Neural progenitor cell (in vitro differentiated cells): Measurements from ENCODE around the gene PAPPA2. TPM values are rescaled to one million over a fixed set of nuclear protein-coding genes. Genes with fewer than 3 reads are reported as not detected.
"Not testable (repeated sequence)": the region's sequence is repeated elsewhere in the genome, so short reads cannot be mapped to it uniquely, and the experiment has no call there.

Source experiments
- DNase-seq: peaks from one replicate; pipeline ENCODE4 v3.0.0-alpha.2; 2016; ENCODE audit warnings: low spot score
- H2AFZ ChIP-seq: fragments of 200-600 bp; sonication (generic); replicated peaks from 2 replicates; pipeline ENCODE4 v1.6.1; 2016; ENCODE audit warnings: antibody characterized with exemption
- H3F3A ChIP-seq: fragments of 200-600 bp; sonication (generic); 2 replicates; pipeline ENCODE4 v1.6.1; 2016; ENCODE audit warnings: antibody characterized with exemption, low read depth
- H3K27ac ChIP-seq: fragments of 200-600 bp; sonication (generic); 2 replicates; pipeline ENCODE4 v1.5.1; 2016; ENCODE audit warnings: mild to moderate bottlenecking
- H3K27me3 ChIP-seq: fragments of 200-600 bp; sonication (generic); 2 replicates; pipeline ENCODE4 v1.6.1; 2016; ENCODE audit warnings: mild to moderate bottlenecking, moderate library complexity
- H3K36me3 ChIP-seq: fragments of 200-600 bp; sonication (generic); 2 replicates; pipeline ENCODE4 v1.5.1; 2016
- H3K4me1 ChIP-seq: fragments of 200-600 bp; sonication (generic); 2 replicates; pipeline ENCODE4 v1.6.1; 2016; ENCODE audit warnings: mixed run types
- H3K4me2 ChIP-seq: fragments of 200-600 bp; sonication (generic); 2 replicates; pipeline ENCODE4 v1.6.1; 2016
- H3K4me3 ChIP-seq: fragments of 200-600 bp; sonication (generic); 2 replicates; pipeline ENCODE4 v1.5.1; 2016
- H3K79me2 ChIP-seq: fragments of 200-600 bp; sonication (generic); 2 replicates; pipeline ENCODE4 v1.6.1; 2016; ENCODE audit warnings: low read depth
- H3K9ac ChIP-seq: fragments of 200-600 bp; sonication (generic); 2 replicates; pipeline ENCODE4 v1.6.1; 2016
- H3K9me3 ChIP-seq: fragments of 200-600 bp; sonication (generic); 2 replicates; pipeline ENCODE4 v1.5.1; 2016; ENCODE audit warnings: low read depth
- H4K20me1 ChIP-seq: fragments of 200-600 bp; sonication (generic); 2 replicates; pipeline ENCODE4 v1.6.1; 2016; ENCODE audit warnings: low read depth
- H3K27ac Mint-ChIP-seq: 3 replicates; pipeline ENCODE4 v1.8.0; 2021; ENCODE audit warnings: mixed read lengths
- H3K27me3 Mint-ChIP-seq: 2 replicates; pipeline ENCODE4 v1.8.0; 2022; ENCODE audit warnings: low read depth, mild to moderate bottlenecking, inconsistent platforms, moderate library complexity, mixed read lengths; ENCODE audit not compliant: insufficient read depth
- H3K36me3 Mint-ChIP-seq: 3 replicates; pipeline ENCODE4 v1.8.0; 2021; ENCODE audit warnings: mixed read lengths
- H3K4me1 Mint-ChIP-seq: 3 replicates; pipeline ENCODE4 v1.8.0; 2021; ENCODE audit warnings: mixed read lengths
- H3K4me3 Mint-ChIP-seq: 3 replicates; pipeline ENCODE4 v1.8.0; 2021; ENCODE audit warnings: mild to moderate bottlenecking, moderate library complexity, mixed read lengths
- H3K9me3 Mint-ChIP-seq: 3 replicates; pipeline ENCODE4 v1.8.0; 2020; ENCODE audit warnings: mixed read lengths
- CTCF ChIP-seq: fragments of 200-600 bp; sonication (generic); IDR thresholded peaks from 2 replicates; pipeline ENCODE4 v1.5.1; 2017; ENCODE audit warnings: antibody characterized with exemption, mild to moderate bottlenecking
- EZH2 ChIP-seq: fragments of 200-600 bp; sonication (generic); IDR thresholded peaks from 2 replicates; pipeline ENCODE4 v1.6.1; 2017; ENCODE audit warnings: antibody characterized with exemption, mild to moderate bottlenecking, moderate library complexity
- EZH2phosphoT487 ChIP-seq: fragments of 200-600 bp; sonication (generic); IDR thresholded peaks from 2 replicates; pipeline ENCODE4 v1.6.1; 2017; ENCODE audit warnings: antibody characterized with exemption
- total RNA-seq: library from RNA; depleted of rRNA; stranded (reverse); fragments of >200 nt; gene quantifications from 2 replicates; pipeline ENCODE4 v1.2.3, GENCODE V29; 2015; ENCODE audit warnings: low replicate concordance

PAPPA2 gene
- total RNA-seq, 1 donor from 2014 or later: 0.17 TPM

GRCh38 chr1:176744142-176744541, 281.2 kb downstream of the PAPPA2 start:
- H3K9ac ChIP-seq: no peak overlapping the region
- H3K9me3 ChIP-seq: no peaks in the 10 kb centered on the region
- no peaks in the 10 kb centered on the region for H3K27me3 ChIP-seq
- no peaks in the 10 kb centered on the region for H3K4me1 ChIP-seq
- H3K4me1 Mint-ChIP-seq: peaks cover 7% of the 10 kb centered on the region
- H3K4me3 Mint-ChIP-seq: no peak overlapping the region
- H3K27ac ChIP-seq: no peak overlapping the region
- H3K9me3 Mint-ChIP-seq: peaks cover 2% of the 10 kb centered on the region
- no peaks in the 10 kb centered on the region for H3K27me3 Mint-ChIP-seq
- no peaks in the 10 kb centered on the region for H4K20me1 ChIP-seq
- no peak overlapping the region for H3K4me2 ChIP-seq
- no peak overlapping the region for H3K4me3 ChIP-seq
- no peaks in the 10 kb centered on the region for H3K36me3 Mint-ChIP-seq
- no peaks in the 10 kb centered on the region for H3K36me3 ChIP-seq
- DNase-seq: no peak
- no peak for TF ChIP-seq EZH2phosphoT487
- no peak for TF ChIP-seq CTCF
- no peak for TF ChIP-seq EZH2
- H3K79me2 ChIP-seq: no peaks in the 10 kb centered on the region
- no peak overlapping the region for H2AFZ ChIP-seq
- H3F3A ChIP-seq: no peaks in the 10 kb centered on the region
- H3K27ac Mint-ChIP-seq: no peak overlapping the region

- no peak overlapping the region for H3K27ac Mint-ChIP-seq
- Histone ChIP-seq H3K4me2 (no peak overlapping the region), H3F3A (no peaks in the 10 kb centered on the region), H3K9me3 (no peaks in the 10 kb centered on the region), H3K9ac (no peak overlapping the region), H4K20me1 (no peaks in the 10 kb centered on the region), H3K27ac (no peak overlapping the region), H2AFZ (no peak overlapping the region), H3K79me2 (no peaks in the 10 kb centered on the region), H3K4me3 (no peak overlapping the region), H3K36me3 (no peaks in the 10 kb centered on the region), H3K4me1 (no peaks in the 10 kb centered on the region), H3K27me3 (no peaks in the 10 kb centered on the region)
- H3K4me3 Mint-ChIP-seq: no peak overlapping the region
- TF ChIP-seq CTCF (peak; percentile 25), EZH2phosphoT487 (no peak)
- peaks cover 2% of the 10 kb centered on the region for H3K9me3 Mint-ChIP-seq
- H3K4me1 Mint-ChIP-seq: peaks cover 7% of the 10 kb centered on the region
- DNase-seq: no peak
- H3K27me3 Mint-ChIP-seq: no peaks in the 10 kb centered on the region
- no peaks in the 10 kb centered on the region for H3K36me3 Mint-ChIP-seq
These were observed 283.0 kb downstream of the PAPPA2 start for GRCh38 chr1:176745945-176746344.

DNA sequence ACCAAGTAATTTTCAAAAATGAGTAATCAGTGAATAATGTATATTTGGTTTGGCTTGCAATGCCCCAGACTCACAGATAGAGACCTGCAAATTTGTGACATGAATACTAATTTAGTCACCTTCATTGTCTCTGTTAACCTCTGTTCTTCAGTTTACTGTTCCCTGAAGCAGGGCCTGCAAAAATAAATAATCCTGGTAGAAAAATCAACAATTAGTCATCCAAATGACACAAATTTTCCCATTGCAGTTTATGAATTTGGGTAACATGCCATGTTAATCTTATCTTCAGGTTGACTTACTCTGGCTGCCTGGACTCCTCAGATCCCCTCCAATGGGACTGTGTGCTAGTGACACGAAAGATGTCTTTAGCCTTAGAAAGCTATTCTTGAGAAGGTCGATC, 289.5 kb downstream of the PAPPA2 start:
- Histone ChIP-seq H2AFZ (no peak overlapping the region), H3K27me3 (no peaks in the 10 kb centered on the region), H3F3A (no peaks in the 10 kb centered on the region), H3K4me1 (no peaks in the 10 kb centered on the region), H3K36me3 (no peaks in the 10 kb centered on the region), H3K4me3 (no peak overlapping the region), H3K9ac (no peak overlapping the region), H3K27ac (no peak overlapping the region), H4K20me1 (no peaks in the 10 kb centered on the region), H3K79me2 (no peaks in the 10 kb centered on the region), H3K9me3 (no peaks in the 10 kb centered on the region), H3K4me2 (no peak overlapping the region)
- Mint-ChIP-seq H3K36me3 (no peaks in the 10 kb centered on the region), H3K4me1 (peaks cover 12% of the 10 kb centered on the region), H3K9me3 (no peaks in the 10 kb centered on the region), H3K27me3 (no peaks in the 10 kb centered on the region), H3K4me3 (no peak overlapping the region), H3K27ac (no peak overlapping the region)
- no peak for TF ChIP-seq EZH2phosphoT487
- no peak for TF ChIP-seq CTCF
- no peak for TF ChIP-seq EZH2
- DNase-seq: no peak

DNA sequence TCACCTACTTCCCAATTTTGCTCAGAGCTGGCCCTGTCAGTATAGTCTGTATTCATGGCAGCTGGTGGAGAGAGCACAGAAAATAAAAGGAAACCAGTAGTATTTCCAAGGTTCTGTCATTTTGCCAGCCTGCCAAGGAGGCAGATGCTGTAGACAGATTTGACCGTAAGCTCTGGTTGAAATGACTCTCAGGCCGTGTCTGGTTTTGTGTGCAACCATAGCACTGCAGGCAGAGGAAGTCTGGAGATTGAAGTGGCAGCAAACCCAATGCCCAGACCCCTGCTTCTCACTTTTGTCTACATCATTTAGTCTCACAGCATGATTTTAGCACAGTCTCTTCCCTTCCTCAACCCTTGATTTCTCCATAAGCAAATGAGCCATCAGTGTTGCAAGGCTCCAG, 291.7 kb downstream of the PAPPA2 start:
- H2AFZ ChIP-seq: no peak overlapping the region
- no peaks in the 10 kb centered on the region for H4K20me1 ChIP-seq
- no peak overlapping the region for H3K27ac ChIP-seq
- H3F3A ChIP-seq: no peaks in the 10 kb centered on the region
- Mint-ChIP-seq H3K27ac (no peak overlapping the region), H3K4me3 (no peak overlapping the region), H3K27me3 (no peaks in the 10 kb centered on the region), H3K9me3 (no peaks in the 10 kb centered on the region), H3K36me3 (no peaks in the 10 kb centered on the region), H3K4me1 (peaks cover 5% of the 10 kb centered on the region)
- no peaks in the 10 kb centered on the region for H3K79me2 ChIP-seq
- no peaks in the 10 kb centered on the region for H3K4me1 ChIP-seq
- DNase-seq: no peak
- H3K36me3 ChIP-seq: no peaks in the 10 kb centered on the region
- no peak for TF ChIP-seq EZH2phosphoT487
- TF ChIP-seq CTCF: no peak
- TF ChIP-seq EZH2: no peak
- no peak overlapping the region for H3K4me3 ChIP-seq
- no peak overlapping the region for H3K9ac ChIP-seq
- no peak overlapping the region for H3K4me2 ChIP-seq
- no peaks in the 10 kb centered on the region for H3K27me3 ChIP-seq
- no peaks in the 10 kb centered on the region for H3K9me3 ChIP-seq

GRCh38 chr1:176756817-176757216, 293.8 kb downstream of the PAPPA2 start:
- H3K27ac ChIP-seq, H3K4me3 ChIP-seq, H3K9me3 ChIP-seq, H3K79me2 ChIP-seq, H3K4me1 Mint-ChIP-seq, H3K9ac ChIP-seq, H3K27me3 ChIP-seq, H3K4me2 ChIP-seq, DNase-seq, H3K27me3 Mint-ChIP-seq, H3K36me3 ChIP-seq, H3F3A ChIP-seq, H3K9me3 Mint-ChIP-seq, H3K4me1 ChIP-seq, H4K20me1 ChIP-seq, H3K27ac Mint-ChIP-seq, H3K36me3 Mint-ChIP-seq, H2AFZ ChIP-seq, H3K4me3 Mint-ChIP-seq: not testable (repeated sequence)
